ENCODE data around the gene MAN1C1.

- no peak for TF ChIP-seq POLR2A (IDR thresholded peaks at IDR 0.05; ENCODE audit: low read depth, low read length)
- no peak for TF ChIP-seq POLR2AphosphoS5 (IDR thresholded peaks at IDR 0.05; ENCODE audit: low read depth, low read length)
These were observed 62.6 kb downstream of the MAN1C1 start for GRCh38 chr1:25679171-25679570.

Measured in GM12892 (cell line).